Activated CD8-positive, alpha-beta memory T cell treated with anti-CD3 and anti-CD28 coated beads for 48 hours (primary cell): ENCODE data around the gene ATRIP.

Experiments
- DNase-seq, 3 experiments: peaks; one replicate each; pipeline ENCODE4 v3.0.0-alpha.2; 2020; ENCODE audit warnings: low read depth in 2 of 3, low spot score in 2 of 3

ATRIP gene

GRCh38 chr3:48409291-48410201, 37.0 kb upstream of the ATRIP start:
- DNase-seq: no peak

DNA sequence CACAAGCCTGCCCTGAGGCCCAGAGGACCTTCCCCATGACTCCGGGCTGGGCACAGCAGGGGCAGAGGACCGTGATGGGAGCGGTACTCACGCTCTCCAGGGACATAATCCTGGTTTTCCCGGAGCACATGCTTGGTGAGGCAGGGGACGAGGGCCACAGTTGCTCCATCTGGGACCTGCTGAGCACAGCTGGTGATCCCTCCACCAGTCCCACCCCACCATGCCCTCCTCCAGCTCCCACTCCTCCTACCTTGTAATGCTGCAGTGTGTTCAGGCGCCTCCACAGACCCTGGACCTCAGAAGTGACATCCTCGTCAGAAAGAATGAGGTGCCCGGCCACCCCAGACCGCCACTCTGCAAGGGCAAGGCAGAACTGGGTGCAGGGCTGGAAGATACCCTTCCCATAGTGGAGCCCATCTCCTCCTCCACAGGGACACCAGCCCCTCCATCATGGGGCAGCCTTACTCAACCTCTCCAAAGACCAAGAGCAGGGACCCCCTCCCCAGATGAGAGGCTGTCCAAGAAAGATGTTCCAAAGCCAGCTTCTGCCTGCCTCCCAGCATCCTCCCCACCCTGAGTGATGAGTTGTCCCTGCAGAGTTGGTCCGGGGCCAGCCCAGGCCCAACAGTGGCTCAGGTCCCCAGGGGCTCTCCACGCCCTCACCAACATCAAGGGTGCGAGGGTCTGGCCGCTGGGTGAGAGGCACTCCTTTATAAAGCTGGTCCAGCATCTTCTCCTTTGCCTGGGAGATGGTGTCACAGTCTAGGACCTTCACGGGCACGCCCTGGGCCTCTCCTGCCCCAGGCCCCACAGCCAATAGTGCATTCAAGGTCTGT, 36.1 kb upstream of the ATRIP start:
- DNase-seq: no peak

GRCh38 chr3:48411041-48411588, 35.4 kb upstream of the ATRIP start:
- DNase-seq: no peak

- DNase-seq: no peak
Measured at GRCh38 chr3:48411606-48412374, 34.7 kb upstream of the ATRIP start.

DNA sequence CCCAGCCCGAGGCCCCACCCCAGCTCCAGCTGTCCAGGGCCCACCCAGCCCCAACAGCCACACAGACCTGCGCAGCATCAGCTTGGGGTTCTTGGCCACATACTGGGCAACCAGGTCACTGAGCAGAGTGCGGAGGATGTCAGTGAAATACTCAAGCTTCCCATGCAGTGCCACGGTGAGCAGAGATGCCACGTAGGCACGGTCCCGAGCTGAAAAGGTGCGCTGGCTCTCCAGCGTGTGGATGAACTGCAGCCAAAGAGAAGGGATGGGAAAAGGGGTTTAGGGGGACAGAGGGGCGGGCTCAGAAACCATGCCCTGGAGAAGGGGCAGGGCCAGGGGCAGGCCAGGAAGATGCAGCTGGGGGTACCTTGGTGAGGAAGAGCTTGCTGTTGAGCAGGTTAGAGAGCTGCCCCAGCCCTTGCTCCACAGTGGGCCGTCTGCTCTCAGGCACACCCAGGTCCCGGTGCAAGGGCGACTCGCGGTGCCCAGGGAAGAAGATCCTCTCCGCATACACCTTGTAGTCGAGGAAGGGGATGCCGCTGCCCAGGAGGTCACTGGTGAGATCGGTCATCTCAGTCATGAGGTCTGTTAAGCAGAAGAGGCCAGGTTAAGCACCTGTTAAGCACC, 34.0 kb upstream of the ATRIP start:
- no peak for DNase-seq

DNA sequence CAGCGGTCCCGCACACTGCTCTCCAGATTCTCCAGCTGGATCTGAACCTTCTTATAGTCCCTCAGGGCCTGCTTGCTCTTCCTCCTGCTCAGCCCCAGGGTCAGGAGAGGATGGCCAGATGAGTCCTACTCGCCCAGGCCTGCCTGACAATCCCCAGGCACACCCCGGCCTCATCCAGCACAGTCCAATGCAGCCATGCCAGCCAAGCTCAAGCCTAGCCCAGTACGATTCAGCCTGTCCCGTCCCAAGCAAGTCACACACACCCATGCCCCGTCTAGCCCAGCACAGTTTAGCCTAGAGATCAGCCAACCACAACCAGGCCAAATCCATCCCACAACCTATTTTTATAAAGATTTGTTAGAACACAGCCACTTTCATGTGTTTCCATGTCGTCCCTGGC, 33.5 kb upstream of the ATRIP start:
- no peak for DNase-seq

DNA sequence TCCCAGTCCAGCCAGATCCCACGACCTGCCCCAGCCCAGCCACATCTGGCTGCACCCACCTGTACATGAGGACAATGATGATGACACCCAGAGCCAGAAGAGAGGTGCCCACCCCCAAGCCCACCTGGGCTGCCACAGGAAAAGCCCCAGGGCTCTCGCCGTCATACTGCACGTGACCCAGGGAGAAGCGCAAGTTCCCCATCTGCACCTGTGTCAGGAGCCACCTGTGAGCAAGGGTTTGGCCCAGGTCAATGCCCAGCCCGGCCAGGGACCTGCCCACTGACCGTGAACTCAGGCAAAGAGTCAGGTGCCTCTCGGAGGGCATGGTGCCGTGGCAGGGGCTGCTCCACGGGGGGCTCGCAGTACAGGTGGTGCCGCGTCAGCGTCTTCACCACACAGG, 32.9 kb upstream of the ATRIP start:
- DNase-seq: no peak

DNA sequence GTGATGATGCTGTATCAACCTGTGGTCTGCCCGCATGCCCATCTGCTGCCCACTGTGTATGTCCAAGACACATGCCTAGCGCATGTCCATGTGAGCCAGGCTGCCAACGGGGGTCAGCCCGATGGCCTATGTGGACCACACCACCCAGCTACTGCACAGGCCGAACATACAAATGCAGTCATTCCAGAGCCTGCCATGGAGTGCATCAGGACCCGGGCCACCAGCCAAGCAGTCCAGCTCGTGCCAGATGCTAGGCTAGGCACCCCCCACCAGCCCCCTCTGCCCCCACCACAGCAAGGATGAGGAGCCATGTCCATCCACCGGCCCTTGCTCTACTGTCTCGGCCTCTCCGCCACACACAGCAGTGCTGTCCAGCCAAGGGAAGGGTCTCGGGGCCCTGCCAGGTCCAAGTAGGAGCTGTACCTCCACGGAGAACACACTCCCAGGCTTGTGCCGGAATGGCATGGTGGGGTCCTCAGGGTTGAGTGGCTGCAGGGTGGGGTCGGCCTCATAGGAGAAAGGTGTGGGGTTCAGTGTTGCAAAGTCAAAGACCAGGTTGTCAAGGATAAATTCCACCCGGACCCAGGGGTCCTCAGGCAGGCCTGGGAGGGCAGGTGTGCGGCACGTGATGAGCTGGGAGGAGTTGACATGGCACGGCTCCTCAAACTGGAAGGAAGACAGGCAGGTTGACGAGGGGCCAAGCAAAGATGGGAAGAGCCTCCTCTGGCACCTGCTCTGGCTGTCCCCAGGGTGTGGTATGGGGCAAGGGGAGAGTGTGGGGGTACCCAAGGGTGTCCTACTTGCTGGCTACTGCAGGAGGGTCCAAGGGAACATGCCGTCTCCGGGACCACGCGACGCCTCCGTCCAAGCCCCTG, 31.9 kb upstream of the ATRIP start:
- DNase-seq: no peak

GRCh38 chr3:48415251-48415953, 31.1 kb upstream of the ATRIP start:
- DNase-seq: no peak

DNA sequence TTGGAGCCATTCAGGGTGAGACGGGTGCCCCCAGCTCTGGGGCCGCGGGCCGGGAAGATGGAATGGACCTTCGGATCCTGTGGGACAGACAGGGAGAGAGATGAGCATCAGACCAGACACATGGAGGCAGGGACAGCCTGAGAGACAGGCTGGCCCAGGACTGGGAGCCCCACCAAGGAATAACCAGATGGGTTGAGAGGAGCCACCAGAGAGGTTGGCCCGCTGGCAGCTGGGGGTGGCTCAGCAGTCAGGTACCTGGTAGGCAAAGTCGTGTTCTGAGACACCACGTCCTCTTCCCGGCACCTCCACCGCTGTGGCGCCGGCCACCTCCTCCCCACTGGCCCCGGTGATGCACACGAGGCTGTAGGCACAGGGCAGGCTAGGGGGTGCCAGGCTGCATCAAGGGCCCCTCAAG, 30.4 kb upstream of the ATRIP start:
- DNase-seq: no peak

- DNase-seq: no peak
Measured at GRCh38 chr3:48416546-48416945, 30.0 kb upstream of the ATRIP start.

- DNase-seq: no peak
Measured at GRCh38 chr3:48417529-48418108, 28.9 kb upstream of the ATRIP start.

- no peak for DNase-seq
Measured at GRCh38 chr3:48418140-48418539, 28.4 kb upstream of the ATRIP start.

- DNase-seq: no peak
Measured at GRCh38 chr3:48418651-48419050, 27.9 kb upstream of the ATRIP start.

DNA sequence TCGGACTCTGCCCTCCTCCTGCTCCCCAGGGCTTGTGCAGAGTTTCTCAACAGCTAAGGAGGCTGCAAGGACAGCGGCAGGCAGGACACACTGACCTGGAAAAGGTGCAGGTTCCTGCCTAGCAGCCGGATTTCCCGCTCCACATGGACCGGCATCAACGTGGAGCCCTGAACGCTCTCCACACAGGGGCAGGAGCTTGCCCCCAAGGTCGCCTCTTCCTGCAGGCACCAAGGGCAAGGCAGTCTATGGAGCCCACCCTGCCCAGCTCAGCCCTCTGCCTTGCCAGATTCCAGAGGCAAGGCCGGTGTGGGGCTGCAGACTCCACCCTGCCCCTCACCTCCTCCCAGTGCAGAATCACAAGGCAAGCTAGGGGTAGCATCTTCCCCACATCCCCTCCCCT, 27.4 kb upstream of the ATRIP start:
- no peak for DNase-seq

DNA sequence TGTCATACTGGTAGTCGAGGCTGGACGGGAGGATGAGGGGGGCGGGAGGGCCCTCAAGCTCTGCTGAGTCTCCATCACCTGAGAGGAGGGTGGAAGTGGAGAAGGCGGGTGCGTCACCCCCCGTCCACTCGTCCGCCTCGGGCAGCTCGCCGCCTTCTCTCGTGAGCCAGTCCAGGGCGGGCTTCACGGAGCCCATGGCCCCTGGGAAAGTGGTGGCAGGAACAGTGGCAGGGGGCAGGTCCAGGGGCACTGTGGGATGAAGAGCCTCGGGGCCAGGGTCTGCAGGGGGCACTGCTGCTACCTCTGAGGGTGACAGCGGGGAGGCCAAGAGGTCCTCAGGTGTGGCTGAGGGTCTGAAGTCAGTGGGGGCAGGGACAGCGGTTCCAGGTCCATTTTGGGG, 26.9 kb upstream of the ATRIP start:
- no peak for DNase-seq

DNA sequence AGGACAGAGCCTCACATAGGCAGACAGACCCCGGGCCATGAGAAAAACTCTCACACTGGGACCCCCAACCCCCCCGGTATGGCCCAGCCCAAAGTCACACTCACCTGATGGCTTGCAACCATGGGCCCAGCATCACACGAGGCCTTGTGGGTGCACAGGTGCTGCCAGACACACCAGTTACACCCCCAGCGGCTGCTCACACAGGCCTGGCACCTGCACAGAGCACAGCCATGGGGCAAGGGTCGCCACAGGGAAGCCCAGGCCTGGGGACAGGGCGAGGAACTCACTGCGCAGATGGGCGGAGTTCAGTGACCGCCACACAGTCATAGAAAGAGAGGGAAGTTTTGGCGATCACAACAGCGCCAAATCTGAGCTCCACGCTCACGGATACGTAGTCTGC, 26.0 kb upstream of the ATRIP start:
- no peak for DNase-seq

DNA sequence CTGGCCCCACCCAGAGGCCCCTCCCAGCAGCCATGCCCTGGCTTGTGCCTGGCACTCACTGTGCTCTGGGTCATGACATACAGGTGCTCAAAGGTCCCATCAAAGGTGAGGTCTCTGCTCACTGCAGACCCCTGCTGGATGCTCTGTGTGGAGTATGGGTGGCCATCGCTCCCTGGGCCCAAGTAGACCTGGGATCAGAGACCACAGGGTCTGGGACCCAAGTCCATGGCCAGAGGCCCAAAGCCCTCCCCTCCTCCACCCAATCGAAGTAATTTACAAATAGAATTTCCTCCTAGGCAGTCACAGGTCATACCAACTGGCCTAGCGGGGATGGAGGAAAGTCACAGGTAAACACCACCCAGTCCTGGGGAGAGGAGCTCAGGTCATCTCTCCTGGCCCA, 24.3 kb upstream of the ATRIP start:
- DNase-seq: no peak

GRCh38 chr3:48422681-48423080, 23.9 kb upstream of the ATRIP start:
- DNase-seq: no peak
